GM12892 (cell line): Measurements from ENCODE around the gene COPG1.

Experiments
- POLR2A ChIP-seq: IDR thresholded peaks from 2 replicates; pipeline ENCODE4 v1.6.1; 2011; ENCODE audit warnings: low read depth, low read length, control low read depth
- POLR2AphosphoS5 ChIP-seq: IDR thresholded peaks from 2 replicates; pipeline ENCODE4 v1.6.1; 2011; ENCODE audit warnings: low read depth, low read length, control low read depth

DNA sequence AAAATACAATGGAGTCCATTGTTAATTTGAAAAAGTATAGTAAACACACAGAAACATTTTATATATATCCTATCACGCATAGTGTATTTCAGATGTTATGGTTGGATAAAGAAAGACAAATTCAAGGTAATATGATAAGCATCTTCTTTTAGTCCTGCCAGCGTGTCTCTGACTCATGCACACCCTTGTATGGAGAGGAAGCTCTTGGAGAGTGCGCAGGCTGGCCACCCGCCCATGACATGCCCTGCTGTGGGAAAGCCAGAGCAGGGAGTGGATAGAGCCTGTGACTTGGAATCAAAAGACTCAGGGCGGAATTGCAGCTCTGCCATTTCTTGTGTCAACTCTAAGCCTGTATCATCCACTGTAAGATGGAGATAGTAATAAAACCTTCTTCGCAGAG, 23.0 kb upstream of the COPG1 start:
- TF ChIP-seq POLR2AphosphoS5, result no peak
- TF ChIP-seq POLR2A, result no peak
